Activated T-helper 2 cell treated with anti-CD3 and anti-CD28 coated beads, Interferon-gamma antibody, Interleukin-2, Interleukin-4, amounts not matched to agents 10 μg/mL and 5 μg/mL and 100 μg/mL, durations not matched to agents 14 hours and 24 hours and 36 hours (primary cell): ENCODE data around the gene TECR. TPM values are rescaled to one million over a fixed set of nuclear protein-coding genes. Genes with fewer than 3 reads are reported as not detected.

Source experiments
- DNase-seq: peaks from one replicate; pipeline ENCODE4 v3.0.0; 2021; ENCODE audit warnings: low spot score
- H3K27ac Mint-ChIP-seq: one replicate; pipeline ENCODE4 v1.8.0; 2021; ENCODE audit warnings: mixed read lengths
- H3K27me3 Mint-ChIP-seq: one replicate; pipeline ENCODE4 v1.8.0; 2021; ENCODE audit warnings: low read depth, mixed read lengths
- H3K36me3 Mint-ChIP-seq: one replicate; pipeline ENCODE4 v1.8.0; 2021; ENCODE audit warnings: low read depth, mixed read lengths
- H3K4me1 Mint-ChIP-seq: one replicate; pipeline ENCODE4 v1.8.0; 2021; ENCODE audit warnings: low read depth, mixed read lengths
- H3K4me3 Mint-ChIP-seq: one replicate; pipeline ENCODE4 v1.8.0; 2021; ENCODE audit warnings: low read depth, mild to moderate bottlenecking, moderate library complexity, mixed read lengths
- H3K9me3 Mint-ChIP-seq: one replicate; pipeline ENCODE4 v1.8.0; 2021; ENCODE audit warnings: mixed read lengths
- intact Hi-C: fragments of 100-400 bp; cut with micrococcal nuclease; formaldehyde crosslinking; loops from one replicate; pipeline ENCODE4 v1.15.1; 2023
- total RNA-seq: library from RNA; stranded (reverse); gene quantifications from 2 replicates; pipeline ENCODE4 v1.2.3, GENCODE V29; 2022

The TECR gene
- 128 and 134 TPM in 2 replicates for total RNA-seq

DNA sequence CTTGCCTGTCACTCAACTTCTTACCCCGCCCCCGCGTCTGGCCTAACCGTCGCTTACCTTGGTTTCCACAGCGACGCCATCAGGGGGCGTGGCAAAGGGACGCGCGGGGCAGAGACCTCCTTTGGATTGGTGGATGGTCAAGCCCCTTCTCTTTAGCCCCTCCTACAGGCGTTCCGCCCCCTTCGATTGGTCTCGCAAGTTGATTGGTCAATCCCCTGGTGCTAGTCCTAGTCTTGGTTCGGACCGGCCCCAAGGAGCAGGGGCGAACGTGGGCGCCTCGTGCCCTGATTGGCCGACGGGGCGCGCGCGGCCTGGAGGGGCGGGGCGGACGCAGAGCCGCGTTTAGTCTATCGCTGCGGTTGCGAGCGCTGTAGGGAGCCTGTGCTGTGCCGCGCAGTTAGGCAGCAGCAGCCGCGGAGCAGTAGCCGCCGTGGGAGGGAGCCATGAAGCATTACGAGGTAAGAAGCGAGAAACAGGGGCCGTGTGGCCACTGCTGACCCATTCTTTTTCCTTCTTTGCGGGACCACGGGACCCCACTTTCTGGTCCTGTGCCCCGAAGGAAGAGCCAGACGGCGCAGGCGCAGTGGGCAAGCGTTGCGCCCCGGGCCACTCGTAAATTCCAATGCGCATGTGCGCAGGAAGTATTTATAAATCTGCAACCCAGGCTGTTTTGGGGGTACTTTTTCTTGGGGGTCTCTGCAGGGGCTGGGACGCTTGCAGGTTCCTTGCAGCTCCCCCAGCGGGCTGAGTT lies at the start of gene TECR:
Gene TECR, plus strand, starts transcription at position 341 of the 751 bp plus-strand sequence. Its CDS starts 103 bp downstream, at position 444.
- H3K4me1 Mint-ChIP-seq = peaks cover 17% of the 10 kb centered on the region
- H3K4me3 Mint-ChIP-seq = peak within 1 kb of the TSS; percentile 95
- no peaks in the 10 kb centered on the region for H3K9me3 Mint-ChIP-seq
- H3K27me3 Mint-ChIP-seq = no peaks in the 10 kb centered on the region
- intact Hi-C loops = loop anchor here (1.0 kb wide), 1 partner anchor 11 kb away; the partner anchor contains the start of gene DNAJB1
- H3K27ac Mint-ChIP-seq = peak within 1 kb of the TSS; percentile 97
- H3K36me3 Mint-ChIP-seq = peaks cover 4% of the 10 kb centered on the region
- DNase-seq = peak; percentile 100

DNA sequence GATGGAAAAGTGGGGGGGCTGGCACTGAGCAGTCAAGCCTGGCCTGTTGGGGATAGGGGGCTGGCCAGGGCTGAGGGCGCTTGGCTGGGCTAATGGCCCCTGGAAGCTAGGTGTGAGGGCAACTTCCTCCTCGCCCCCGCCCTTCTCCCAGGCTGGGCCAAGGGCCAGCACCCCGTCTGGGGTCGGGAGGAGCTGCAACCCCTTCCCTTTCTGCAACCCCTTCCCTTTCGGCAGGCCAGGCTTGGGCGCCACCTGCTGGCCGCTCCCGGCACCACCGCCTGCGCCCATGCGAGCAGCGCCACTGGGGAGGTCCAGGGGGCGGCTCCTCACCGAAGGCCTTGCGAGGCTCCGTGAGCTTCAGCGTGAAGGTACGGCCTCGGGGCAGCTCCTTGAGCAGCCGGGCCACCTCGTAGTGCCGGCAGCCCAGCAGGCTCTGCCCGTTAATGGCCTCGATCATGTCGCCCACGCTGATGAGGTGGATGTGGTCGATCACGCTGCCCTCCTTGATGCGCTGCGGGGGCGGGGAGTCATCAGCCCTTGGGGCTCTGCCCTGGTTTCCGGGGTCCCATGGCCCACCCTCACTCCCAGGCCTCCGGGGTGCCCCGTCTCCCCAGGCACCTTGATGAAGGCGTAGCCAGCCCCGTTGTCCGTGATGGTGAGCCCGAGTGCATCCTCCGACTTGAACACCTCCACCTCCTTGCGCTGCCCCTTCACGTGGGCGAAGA lies 49.3 kb upstream of the TECR start:
- H3K4me1 Mint-ChIP-seq = peaks cover 9% of the 10 kb centered on the region
- no peaks in the 10 kb centered on the region for H3K9me3 Mint-ChIP-seq
- H3K27me3 Mint-ChIP-seq = no peaks in the 10 kb centered on the region
- H3K27ac Mint-ChIP-seq = no peak overlapping the region
- H3K4me3 Mint-ChIP-seq = no peak overlapping the region
- intact Hi-C loops = loop anchor here (10.0 kb wide), 1 partner anchor 275 kb away; the partner anchor contains the start of gene ADGRL1
- peak; percentile 66 for DNase-seq
- peaks cover 2% of the 10 kb centered on the region for H3K36me3 Mint-ChIP-seq

- Mint-ChIP-seq H3K9me3 (no peaks in the 10 kb centered on the region), H3K27me3 (no peaks in the 10 kb centered on the region), H3K36me3 (peaks cover 2% of the 10 kb centered on the region), H3K4me1 (peaks cover 5% of the 10 kb centered on the region), H3K27ac (no peak overlapping the region), H3K4me3 (no peak overlapping the region)
- no peak for DNase-seq
- intact Hi-C loops = loop anchor here (10.0 kb wide), 1 partner anchor 276 kb away; the partner anchor contains the start of gene ADGRL1
These were observed 48.7 kb upstream of the TECR start for GRCh38 chr19:14480700-14481079.

- intact Hi-C loops = loop anchor here (10.0 kb wide), 1 partner anchor 278 kb away; the partner anchor contains the start of gene ADGRL1
- no peak overlapping the region for H3K4me3 Mint-ChIP-seq
- no peak overlapping the region for H3K27ac Mint-ChIP-seq
- peaks cover 5% of the 10 kb centered on the region for H3K36me3 Mint-ChIP-seq
- peaks cover 5% of the 10 kb centered on the region for H3K4me1 Mint-ChIP-seq
- no peaks in the 10 kb centered on the region for H3K27me3 Mint-ChIP-seq
- no peak for DNase-seq
- no peaks in the 10 kb centered on the region for H3K9me3 Mint-ChIP-seq
These were observed 47.0 kb upstream of the TECR start for GRCh38 chr19:14482172-14482941.

- intact Hi-C loops = loop anchor here (2.0 to 10.0 kb wide), 2 partner anchors 55 to 283 kb away; partner anchors contain the start of genes ADGRL1 and PKN1
- H3K4me1 Mint-ChIP-seq = peaks cover 5% of the 10 kb centered on the region
- no peak for DNase-seq
- H3K27ac Mint-ChIP-seq = no peak overlapping the region
- H3K27me3 Mint-ChIP-seq = no peaks in the 10 kb centered on the region
- no peaks in the 10 kb centered on the region for H3K9me3 Mint-ChIP-seq
- H3K36me3 Mint-ChIP-seq = peaks cover 15% of the 10 kb centered on the region
- no peak overlapping the region for H3K4me3 Mint-ChIP-seq
These were observed 41.8 kb upstream of the TECR start for GRCh38 chr19:14487370-14488125.

DNA sequence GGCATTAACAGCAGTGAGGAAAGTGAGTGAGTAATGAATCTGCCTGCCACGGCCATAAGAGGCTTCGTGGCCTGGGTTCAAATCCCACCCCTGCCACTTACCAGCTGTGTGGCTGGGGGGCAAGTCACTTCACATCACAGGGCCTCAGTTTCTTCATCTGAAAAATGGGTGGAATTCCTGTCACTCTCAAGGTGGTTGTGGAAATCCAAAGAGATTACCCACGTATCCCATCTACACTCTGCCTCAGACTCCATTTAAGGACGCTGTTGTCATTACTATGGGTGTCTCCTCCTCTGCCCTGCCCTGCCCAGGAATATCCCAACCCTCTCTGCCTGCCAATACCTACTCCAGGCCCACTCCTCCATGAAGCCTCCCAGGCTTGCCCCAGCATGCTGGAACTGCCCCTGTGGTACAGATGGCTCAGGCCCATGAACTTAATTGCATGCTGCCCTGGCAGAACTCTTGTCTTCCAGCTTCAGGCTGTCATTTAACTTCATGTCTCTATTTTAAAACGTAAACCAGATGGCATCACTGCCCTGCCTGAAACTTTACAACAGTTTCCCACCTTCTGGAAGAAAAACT lies 36.5 kb upstream of the TECR start:
- no peak for DNase-seq
- H3K4me1 Mint-ChIP-seq = peaks cover 12% of the 10 kb centered on the region
- no peak overlapping the region for H3K27ac Mint-ChIP-seq
- H3K4me3 Mint-ChIP-seq = no peak overlapping the region
- H3K36me3 Mint-ChIP-seq = peaks cover 9% of the 10 kb centered on the region
- no peaks in the 10 kb centered on the region for H3K27me3 Mint-ChIP-seq
- no peaks in the 10 kb centered on the region for H3K9me3 Mint-ChIP-seq
- intact Hi-C loops = no loop called here

DNA sequence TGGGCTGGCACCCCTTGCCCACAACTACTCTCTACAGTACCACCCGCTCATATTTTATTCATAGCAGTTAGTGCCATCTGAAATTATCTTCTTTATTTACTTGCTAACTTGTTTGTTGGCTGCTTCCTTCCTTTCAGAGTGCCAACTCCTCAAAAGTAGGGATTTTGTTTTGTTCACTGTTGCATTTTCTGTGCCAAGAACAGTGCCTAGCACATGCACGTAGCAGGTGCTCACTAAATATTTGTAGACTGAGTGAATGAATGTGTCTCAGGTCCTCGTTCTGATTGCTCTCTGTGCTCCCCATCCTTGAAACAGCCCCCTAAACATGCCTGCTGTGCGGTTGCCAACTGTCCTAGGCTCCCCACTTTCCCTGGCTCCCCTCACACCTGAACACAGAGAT lies 35.0 kb upstream of the TECR start:
- H3K9me3 Mint-ChIP-seq = no peaks in the 10 kb centered on the region
- no peaks in the 10 kb centered on the region for H3K27me3 Mint-ChIP-seq
- peak overlapping the region; percentile 37 for H3K4me3 Mint-ChIP-seq
- intact Hi-C loops = no loop called here
- DNase-seq = no peak
- peaks cover 7% of the 10 kb centered on the region for H3K36me3 Mint-ChIP-seq
- H3K27ac Mint-ChIP-seq = no peak overlapping the region
- H3K4me1 Mint-ChIP-seq = peaks cover 12% of the 10 kb centered on the region

DNA sequence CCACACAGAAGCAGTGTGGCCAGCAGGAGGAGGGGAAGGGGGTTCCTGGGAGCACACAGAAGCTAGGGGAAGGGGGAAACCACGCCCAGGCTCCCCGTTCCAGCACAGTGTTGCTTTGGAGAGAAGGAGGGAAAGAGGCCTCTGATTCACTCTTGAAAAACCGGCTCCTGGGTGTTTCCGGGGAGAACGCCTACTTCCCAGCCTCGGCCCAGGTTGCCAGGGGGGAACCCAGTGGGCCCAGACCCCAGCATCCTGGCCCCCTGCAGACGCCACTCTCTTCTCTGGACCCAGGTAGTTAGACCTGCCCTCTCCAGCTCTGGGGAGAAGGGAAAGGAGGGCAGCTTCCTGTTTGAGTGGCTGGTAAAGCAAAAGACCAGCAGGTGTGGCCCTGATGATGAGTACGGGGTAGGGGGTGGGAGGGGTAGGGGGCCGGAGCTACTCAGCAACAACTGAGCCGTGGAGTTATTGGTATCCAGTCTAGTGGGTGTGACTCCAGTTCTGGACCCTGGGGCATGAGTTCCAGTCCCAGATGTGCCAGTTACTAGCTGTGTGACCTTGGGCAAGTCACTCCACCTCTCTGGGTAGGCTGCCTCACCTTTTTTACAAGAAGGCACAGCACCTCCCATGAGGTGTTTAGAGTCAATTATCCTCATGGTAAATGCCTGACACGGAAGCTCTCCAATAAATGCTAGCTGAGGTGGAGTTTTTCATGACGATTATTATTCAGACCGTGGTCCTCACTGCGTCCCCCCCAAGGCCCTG lies 34.3 kb upstream of the TECR start:
- peak overlapping the region; percentile 77 for H3K4me3 Mint-ChIP-seq
- H3K9me3 Mint-ChIP-seq = no peaks in the 10 kb centered on the region
- H3K27ac Mint-ChIP-seq = no peak overlapping the region
- H3K27me3 Mint-ChIP-seq = no peaks in the 10 kb centered on the region
- DNase-seq = no peak
- H3K4me1 Mint-ChIP-seq = peaks cover 12% of the 10 kb centered on the region
- H3K36me3 Mint-ChIP-seq = peaks cover 7% of the 10 kb centered on the region
- intact Hi-C loops = no loop called here

- no peak for DNase-seq
- H3K4me1 Mint-ChIP-seq = peaks cover 12% of the 10 kb centered on the region
- intact Hi-C loops = no loop called here
These were observed 33.7 kb upstream of the TECR start for GRCh38 chr19:14495672-14496028.

GRCh38 chr19:14496029-14496833 lies 33.2 kb upstream of the TECR start, which contains the start of gene GIPC1:
Gene GIPC1, minus strand, starts transcription at chr19:14496127. Its CDS starts 13,151 bp downstream, at chr19:14482976.
- Mint-ChIP-seq H3K4me3 (peak within 1 kb of the TSS; percentile 77), H3K4me1 (peaks cover 12% of the 10 kb centered on the region), H3K9me3 (no peaks in the 10 kb centered on the region), H3K27ac (peak within 1 kb of the TSS; percentile 33), H3K27me3 (no peaks in the 10 kb centered on the region), H3K36me3 (peaks cover 4% of the 10 kb centered on the region)
- DNase-seq = peak; percentile 82
- intact Hi-C loops = no loop called here

More at GRCh38 chr19:14495672-14496028, 33.7 kb upstream of the TECR start:
- H3K4me3 Mint-ChIP-seq = peak overlapping the region; percentile 77
- H3K27ac Mint-ChIP-seq = no peak overlapping the region
- no peaks in the 10 kb centered on the region for H3K9me3 Mint-ChIP-seq
- peaks cover 7% of the 10 kb centered on the region for H3K36me3 Mint-ChIP-seq
- no peaks in the 10 kb centered on the region for H3K27me3 Mint-ChIP-seq

GRCh38 chr19:14496834-14497227 lies 32.6 kb upstream of the TECR start:
- peaks cover 12% of the 10 kb centered on the region for H3K4me1 Mint-ChIP-seq
- intact Hi-C loops = no loop called here
- no peaks in the 10 kb centered on the region for H3K9me3 Mint-ChIP-seq
- H3K4me3 Mint-ChIP-seq = peak overlapping the region; percentile 75
- DNase-seq = no peak
- no peaks in the 10 kb centered on the region for H3K36me3 Mint-ChIP-seq
- H3K27me3 Mint-ChIP-seq = no peaks in the 10 kb centered on the region
- H3K27ac Mint-ChIP-seq = peak overlapping the region; percentile 30
